ENCODE data around the gene LRRC7. TPM values are rescaled to one million over a fixed set of nuclear protein-coding genes. Genes with fewer than 3 reads are reported as not detected.
"Not testable (repeated sequence)": the region's sequence is repeated elsewhere in the genome, so short reads cannot be mapped to it uniquely, and the experiment has no call there.

LRRC7 gene
- total RNA-seq, 4 donors from 2014 or later: 0.62 to 2.1 (median 1.3) TPM

DNA sequence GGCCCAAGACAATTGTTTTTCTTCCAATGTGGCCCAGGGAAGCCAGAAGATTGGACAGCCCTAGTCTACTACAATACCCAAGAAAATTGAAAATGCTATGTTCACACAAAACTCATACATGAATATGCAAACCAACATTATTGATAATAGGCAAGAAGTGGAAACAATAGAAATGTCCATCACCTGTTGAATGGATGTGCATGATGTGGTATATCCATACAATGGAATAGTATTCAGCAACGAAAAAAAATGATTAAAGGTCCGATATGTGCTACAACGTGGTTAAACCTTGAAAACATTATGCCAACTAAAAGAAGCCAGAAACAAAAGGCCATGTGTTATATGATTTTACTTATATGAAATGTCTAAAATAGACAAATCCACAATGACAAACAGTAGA is 375.3 kb downstream of the LRRC7 start:
- intact Hi-C loops (cut with DNase I; ENCODE audit: low total_unique reads) (no loop called here), in situ Hi-C loops (cut with MboI; ENCODE audit: low sequenced_read_pairs in 4 of 4) (no loop called here)
- Histone ChIP-seq H3K4me3 (no peak overlapping the region), H3K27ac (no peak overlapping the region), H3K27me3 (no peaks in the 10 kb centered on the region), H3K9me3 (no peaks in the 10 kb centered on the region), H3K4me1 (no peaks in the 10 kb centered on the region), H3K36me3 (no peaks in the 10 kb centered on the region)
- TF ChIP-seq, protein P1, sequence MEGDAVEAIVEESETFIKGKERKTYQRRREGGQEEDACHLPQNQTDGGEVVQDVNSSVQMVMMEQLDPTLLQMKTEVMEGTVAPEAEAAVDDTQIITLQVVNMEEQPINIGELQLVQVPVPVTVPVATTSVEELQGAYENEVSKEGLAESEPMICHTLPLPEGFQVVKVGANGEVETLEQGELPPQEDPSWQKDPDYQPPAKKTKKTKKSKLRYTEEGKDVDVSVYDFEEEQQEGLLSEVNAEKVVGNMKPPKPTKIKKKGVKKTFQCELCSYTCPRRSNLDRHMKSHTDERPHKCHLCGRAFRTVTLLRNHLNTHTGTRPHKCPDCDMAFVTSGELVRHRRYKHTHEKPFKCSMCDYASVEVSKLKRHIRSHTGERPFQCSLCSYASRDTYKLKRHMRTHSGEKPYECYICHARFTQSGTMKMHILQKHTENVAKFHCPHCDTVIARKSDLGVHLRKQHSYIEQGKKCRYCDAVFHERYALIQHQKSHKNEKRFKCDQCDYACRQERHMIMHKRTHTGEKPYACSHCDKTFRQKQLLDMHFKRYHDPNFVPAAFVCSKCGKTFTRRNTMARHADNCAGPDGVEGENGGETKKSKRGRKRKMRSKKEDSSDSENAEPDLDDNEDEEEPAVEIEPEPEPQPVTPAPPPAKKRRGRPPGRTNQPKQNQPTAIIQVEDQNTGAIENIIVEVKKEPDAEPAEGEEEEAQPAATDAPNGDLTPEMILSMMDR (IDR thresholded peaks at IDR 0.05 in 4 of 5, conservative IDR thresholded peaks at IDR 0.05 in 1 of 5): no peak
- no peak for TF ChIP-seq POLR2A (IDR thresholded peaks at IDR 0.05)
- ATAC-seq (no peak), DNase-seq (no peak)

DNA sequence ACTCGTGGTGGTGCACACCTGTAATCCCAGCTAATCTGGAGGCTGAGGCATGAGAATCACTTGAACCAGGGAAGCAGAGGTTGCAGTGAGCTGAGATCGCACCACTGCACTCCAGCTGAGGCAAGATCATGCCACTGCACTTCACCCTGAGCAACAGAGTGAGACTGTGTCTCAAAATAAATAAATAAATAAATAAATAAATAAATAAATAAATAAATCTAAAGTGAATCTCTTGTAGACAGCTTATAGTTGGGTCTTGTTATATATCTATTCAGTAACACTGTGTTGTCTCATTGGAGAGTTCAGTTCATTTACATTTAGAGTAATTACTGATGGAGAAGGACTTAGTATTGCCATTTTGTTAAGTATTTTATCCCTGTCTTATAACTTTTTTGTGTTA is 379.2 kb downstream of the LRRC7 start:
- Histone ChIP-seq H3K9me3 (no peaks in the 10 kb centered on the region), H3K27ac (no peak overlapping the region), H3K36me3 (no peaks in the 10 kb centered on the region), H3K4me3 (no peak overlapping the region), H3K27me3 (no peaks in the 10 kb centered on the region), H3K4me1 (no peaks in the 10 kb centered on the region)
- DNase-seq (no peak), ATAC-seq (no peak)
- TF ChIP-seq POLR2A (IDR thresholded peaks at IDR 0.05): no peak
- TF ChIP-seq, protein P1 (IDR thresholded peaks at IDR 0.05 in 4 of 5, conservative IDR thresholded peaks at IDR 0.05 in 1 of 5): no peak
- intact Hi-C loops (cut with DNase I; ENCODE audit: low total_unique reads): no loop called here
- in situ Hi-C loops (cut with MboI; ENCODE audit: low sequenced_read_pairs in 4 of 4): no loop called here

DNA sequence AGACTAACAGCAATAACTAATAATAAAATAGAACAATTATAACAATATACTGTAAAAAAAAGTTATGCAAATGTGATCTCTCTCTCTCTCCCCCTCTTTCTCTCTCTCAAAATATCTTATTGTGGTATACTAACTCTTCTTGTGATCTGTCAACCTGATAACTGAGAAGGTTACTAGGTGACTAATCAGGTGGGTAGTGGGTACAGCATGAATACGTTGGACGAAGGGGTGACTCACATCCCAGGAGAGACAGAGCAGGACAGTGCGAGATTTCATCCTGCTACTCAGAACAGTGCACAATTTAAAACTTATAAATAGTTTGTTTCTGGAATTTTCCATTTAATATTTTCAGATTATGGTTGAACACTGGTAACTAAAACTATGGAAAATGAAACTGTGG is 380.1 kb downstream of the LRRC7 start:
- Histone ChIP-seq H3K27me3 (no peaks in the 10 kb centered on the region), H3K9me3 (no peaks in the 10 kb centered on the region), H3K36me3 (no peaks in the 10 kb centered on the region), H3K4me1 (no peaks in the 10 kb centered on the region), H3K4me3 (no peak overlapping the region), H3K27ac (no peak overlapping the region)
- intact Hi-C loops (cut with DNase I; ENCODE audit: low total_unique reads) (no loop called here), in situ Hi-C loops (cut with MboI; ENCODE audit: low sequenced_read_pairs in 4 of 4) (no loop called here)
- DNase-seq (no peak), ATAC-seq (no peak)
- TF ChIP-seq, protein P1 (IDR thresholded peaks at IDR 0.05 in 4 of 5, conservative IDR thresholded peaks at IDR 0.05 in 1 of 5): no peak
- TF ChIP-seq POLR2A (IDR thresholded peaks at IDR 0.05): no peak

DNA sequence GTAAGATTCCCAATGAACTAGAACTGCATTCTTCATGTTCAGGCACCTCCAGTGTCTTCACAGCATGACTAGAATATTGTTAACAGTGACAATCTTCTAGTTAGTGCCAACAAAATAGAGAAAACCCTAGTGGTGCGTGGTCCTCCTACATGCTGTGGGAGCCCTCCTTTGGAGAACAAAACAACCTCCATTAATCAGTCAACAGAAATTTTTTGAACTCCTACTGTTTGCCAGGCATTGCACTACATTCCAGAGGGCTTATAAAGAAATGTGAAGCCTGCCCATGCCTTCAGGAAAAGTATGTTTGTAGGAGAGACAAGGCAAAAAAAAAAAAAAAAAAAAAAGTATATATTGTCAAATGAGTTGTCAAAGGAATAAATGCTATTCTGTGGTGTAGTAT is 385.0 kb downstream of the LRRC7 start:
- no peak overlapping the region for H3K4me3 ChIP-seq
- no peaks in the 10 kb centered on the region for H3K9me3 ChIP-seq
- in situ Hi-C loops (cut with MboI; ENCODE audit: low sequenced_read_pairs in 4 of 4): no loop called here
- H3K36me3 ChIP-seq: no peaks in the 10 kb centered on the region
- intact Hi-C loops (cut with DNase I; ENCODE audit: low total_unique reads): no loop called here
- DNase-seq (no peak), ATAC-seq (no peak)
- no peaks in the 10 kb centered on the region for H3K27me3 ChIP-seq
- TF ChIP-seq POLR2A (IDR thresholded peaks at IDR 0.05): no peak
- TF ChIP-seq, protein P1 (IDR thresholded peaks at IDR 0.05 in 4 of 5, conservative IDR thresholded peaks at IDR 0.05 in 1 of 5): no peak
- H3K4me1 ChIP-seq: no peaks in the 10 kb centered on the region
- no peak overlapping the region for H3K27ac ChIP-seq

DNA sequence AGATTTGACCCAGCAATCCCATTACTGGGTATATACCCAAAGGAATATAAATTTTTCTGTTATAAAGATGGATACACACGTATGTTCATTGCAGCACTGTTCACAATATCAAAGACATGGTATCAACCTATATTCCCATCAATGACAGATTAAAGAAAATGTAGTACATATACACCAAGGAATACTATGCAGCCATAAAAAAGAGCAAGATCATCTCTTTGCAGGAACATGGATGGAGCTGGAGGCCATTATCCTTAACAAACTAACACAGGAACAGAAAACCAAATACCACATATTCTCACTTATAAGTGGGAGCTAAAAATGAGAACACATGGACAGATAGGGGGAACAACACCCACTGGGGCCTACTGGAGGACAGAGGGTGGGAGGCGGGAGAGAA is 394.7 kb downstream of the LRRC7 start:
- H3K9me3 ChIP-seq; H3K4me1 ChIP-seq; H3K27me3 ChIP-seq; intact Hi-C loops (cut with DNase I; ENCODE audit: low total_unique reads); ATAC-seq; H3K36me3 ChIP-seq; H3K4me3 ChIP-seq; H3K27ac ChIP-seq; DNase-seq; in situ Hi-C loops (cut with MboI; ENCODE audit: low sequenced_read_pairs in 4 of 4): not testable (repeated sequence)

All from gastrocnemius medialis (tissue), 4 donors.